GM18507 (cell line): ENCODE results near the gene LSM14A.
"Not testable (repeated sequence)": the region's sequence is repeated elsewhere in the genome, so short reads cannot be mapped to it uniquely, and the experiment has no call there.

Source experiments
- DNase-seq: peaks from one replicate; pipeline ENCODE4 v3.0.0; 2011; ENCODE audit warnings: low read depth; ENCODE audit not compliant: insufficient read length; ENCODE audit errors: extremely low spot score
- FAIRE-seq: peaks from 2 replicates; lab custom pipeline; 2011; peaks lifted over from hg19 to GRCh38; lab: Jason Lieb, UNC

The LSM14A gene

GRCh38 chr19:34187011-34187410 lies 14.7 kb downstream of the LSM14A start:
- no peak for FAIRE-seq
- no peak for DNase-seq

- FAIRE-seq (no peak), DNase-seq (no peak)
Measured at GRCh38 chr19:34188408-34188807, 16.1 kb downstream of the LSM14A start.

- DNase-seq: no peak
- no peak for FAIRE-seq
Measured at GRCh38 chr19:34189199-34189916, 17.1 kb downstream of the LSM14A start.

GRCh38 chr19:34189917-34190425 lies 17.7 kb downstream of the LSM14A start:
- DNase-seq: no peak
- FAIRE-seq: no peak

- no peak for DNase-seq
- no peak for FAIRE-seq
Measured at GRCh38 chr19:34191355-34191962, 19.2 kb downstream of the LSM14A start.

GRCh38 chr19:34193439-34193838 lies 21.1 kb downstream of the LSM14A start:
- no peak for DNase-seq

GRCh38 chr19:34193876-34194275 lies 21.6 kb downstream of the LSM14A start:
- DNase-seq (no peak), FAIRE-seq (no peak)

More at GRCh38 chr19:34193439-34193838, 21.1 kb downstream of the LSM14A start:
- FAIRE-seq: no peak

- DNase-seq: no peak
Measured at GRCh38 chr19:34201133-34201532, 28.8 kb downstream of the LSM14A start.

GRCh38 chr19:34205324-34205723 lies 33.0 kb downstream of the LSM14A start:
- DNase-seq, FAIRE-seq: not testable (repeated sequence)

More at GRCh38 chr19:34201133-34201532, 28.8 kb downstream of the LSM14A start:
- FAIRE-seq: no peak

GRCh38 chr19:34208291-34208884 lies 36.1 kb downstream of the LSM14A start:
- DNase-seq (no peak), FAIRE-seq (no peak)

GRCh38 chr19:34209726-34210125 lies 37.4 kb downstream of the LSM14A start:
- no peak for DNase-seq
- FAIRE-seq: no peak

GRCh38 chr19:34213283-34213682 lies 41.0 kb downstream of the LSM14A start:
- no peak for FAIRE-seq
- no peak for DNase-seq

GRCh38 chr19:34214040-34214439 lies 41.7 kb downstream of the LSM14A start:
- FAIRE-seq: no peak

GRCh38 chr19:34215006-34215665 lies 42.8 kb downstream of the LSM14A start:
- DNase-seq (no peak), FAIRE-seq (no peak)

More at GRCh38 chr19:34214040-34214439, 41.7 kb downstream of the LSM14A start:
- no peak for DNase-seq

GRCh38 chr19:34215666-34216038 lies 43.3 kb downstream of the LSM14A start:
- no peak for FAIRE-seq

GRCh38 chr19:34216745-34217219 lies 44.5 kb downstream of the LSM14A start:
- not testable (repeated sequence) for DNase-seq, FAIRE-seq

More at GRCh38 chr19:34215666-34216038, 43.3 kb downstream of the LSM14A start:
- DNase-seq: no peak

- no peak for DNase-seq
- FAIRE-seq: peak; percentile 82
Measured at GRCh38 chr19:34217952-34218817, 45.9 kb downstream of the LSM14A start.

- DNase-seq: no peak
- FAIRE-seq: no peak
Measured at GRCh38 chr19:34218818-34219164, 46.5 kb downstream of the LSM14A start.

GRCh38 chr19:34220472-34221063 lies 48.3 kb downstream of the LSM14A start:
- peak; percentile 73 for FAIRE-seq
- DNase-seq: no peak
